ENCODE data around the gene FBN1.

FBN1 gene

DNA sequence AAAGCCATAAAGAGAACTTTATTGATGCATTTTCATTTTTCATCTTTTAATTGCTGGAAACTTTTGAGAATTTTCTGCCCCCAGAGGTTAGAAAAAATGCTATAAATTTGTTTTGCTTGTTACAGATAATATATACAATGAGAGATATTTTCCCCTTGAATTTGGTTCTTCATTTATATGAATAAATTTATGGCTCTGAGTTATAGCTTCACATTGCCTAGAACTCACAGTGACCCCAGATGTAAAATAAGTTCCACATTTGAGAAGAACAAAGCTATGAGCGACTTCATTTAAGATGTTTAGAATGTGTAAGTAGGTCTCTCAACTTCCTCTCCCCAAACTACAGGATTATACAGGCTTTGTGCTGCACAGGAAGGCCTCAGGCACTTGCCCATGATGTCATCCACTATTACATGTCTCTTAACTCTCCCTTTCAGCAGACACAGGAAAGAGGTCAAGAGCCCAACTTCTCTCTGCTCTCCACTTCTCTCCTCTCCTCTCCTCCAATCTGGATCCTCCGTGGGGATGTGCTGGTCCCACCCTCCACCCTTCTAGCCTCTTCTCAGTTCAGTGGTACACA, 221.5 kb downstream of the FBN1 start:
- ATAC-seq = no peak
- no peak overlapping the region for H3K4me3 Mint-ChIP-seq
- DNase-seq (ENCODE audit: low spot score in 2 of 2) = no peak
- H3K27ac Mint-ChIP-seq = no peak overlapping the region
- no peaks in the 10 kb centered on the region for H3K4me1 Mint-ChIP-seq
- no peaks in the 10 kb centered on the region for H3K36me3 Mint-ChIP-seq
- no peaks in the 10 kb centered on the region for H3K9me3 Mint-ChIP-seq

DNA sequence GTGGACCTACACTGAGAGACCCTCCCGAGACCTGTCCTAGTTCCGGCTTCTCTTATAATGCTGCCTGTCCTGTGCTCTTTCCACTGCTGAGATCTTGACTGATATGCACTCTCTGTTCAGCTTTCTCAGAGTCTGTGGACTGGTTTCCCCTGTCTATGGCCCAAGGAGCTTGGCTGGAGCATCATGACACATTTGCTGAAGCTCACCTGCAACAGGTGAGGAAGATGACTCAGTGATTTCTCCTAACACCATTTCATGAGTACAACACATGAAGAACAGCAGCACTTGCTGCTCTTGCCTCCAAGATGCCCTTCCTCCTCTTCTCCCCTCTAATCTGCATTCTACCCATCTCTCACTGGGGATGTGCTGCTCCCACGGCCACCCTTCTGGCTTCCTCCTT, 222.2 kb downstream of the FBN1 start:
- Mint-ChIP-seq H3K36me3 (no peaks in the 10 kb centered on the region), H3K27ac (no peak overlapping the region), H3K4me3 (no peak overlapping the region), H3K4me1 (no peaks in the 10 kb centered on the region), H3K9me3 (no peaks in the 10 kb centered on the region)
- DNase-seq (ENCODE audit: low spot score in 2 of 2) = no peak
- ATAC-seq = no peak

DNA sequence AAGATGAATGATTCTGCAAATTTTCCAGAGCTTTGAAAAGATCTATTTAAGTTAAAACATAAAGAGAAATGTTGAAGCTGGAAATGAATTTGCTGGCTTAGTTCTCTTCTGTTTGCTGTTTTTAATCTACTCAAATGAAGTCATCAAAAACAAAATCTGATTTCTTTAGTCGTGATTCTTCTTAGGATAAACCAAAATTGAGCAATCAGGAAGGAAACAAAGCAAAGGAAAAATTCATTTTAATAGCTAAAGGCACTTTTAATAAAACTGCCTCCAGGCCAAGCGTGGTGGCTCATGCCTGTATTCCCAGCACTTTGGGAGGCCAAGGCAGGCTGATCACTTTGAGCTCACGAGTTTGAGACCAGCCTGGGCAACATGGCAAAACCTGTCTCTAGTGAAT, 223.1 kb downstream of the FBN1 start:
- Mint-ChIP-seq H3K36me3 (no peaks in the 10 kb centered on the region), H3K9me3 (no peaks in the 10 kb centered on the region), H3K4me1 (no peaks in the 10 kb centered on the region), H3K4me3 (no peak overlapping the region), H3K27ac (no peak overlapping the region)
- ATAC-seq (no peak), DNase-seq (ENCODE audit: low spot score in 2 of 2) (no peak)

DNA sequence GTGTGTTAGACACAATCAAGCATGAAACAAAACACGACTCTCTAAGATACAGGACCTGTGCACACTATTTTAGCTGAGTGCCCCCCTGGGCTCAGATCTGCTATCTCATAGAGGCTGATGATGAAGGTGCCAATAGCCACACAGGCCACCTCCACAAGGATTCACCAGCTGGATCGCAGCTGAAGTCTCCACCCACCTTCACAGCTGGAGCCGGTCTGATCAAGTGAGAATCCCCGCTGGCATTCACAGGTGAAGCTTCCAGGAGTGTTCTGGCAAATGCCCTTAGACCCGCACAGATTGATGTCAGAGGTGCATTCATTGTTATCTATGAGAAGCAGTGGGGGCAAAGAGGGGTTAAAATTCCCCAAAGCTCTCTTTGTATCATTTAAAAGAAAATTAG, 224.1 kb downstream of the FBN1 start:
- Mint-ChIP-seq H3K27ac (no peak overlapping the region), H3K4me1 (no peaks in the 10 kb centered on the region), H3K4me3 (no peak overlapping the region), H3K9me3 (no peaks in the 10 kb centered on the region), H3K36me3 (no peaks in the 10 kb centered on the region)
- DNase-seq (ENCODE audit: low spot score in 2 of 2) (no peak), ATAC-seq (no peak)

DNA sequence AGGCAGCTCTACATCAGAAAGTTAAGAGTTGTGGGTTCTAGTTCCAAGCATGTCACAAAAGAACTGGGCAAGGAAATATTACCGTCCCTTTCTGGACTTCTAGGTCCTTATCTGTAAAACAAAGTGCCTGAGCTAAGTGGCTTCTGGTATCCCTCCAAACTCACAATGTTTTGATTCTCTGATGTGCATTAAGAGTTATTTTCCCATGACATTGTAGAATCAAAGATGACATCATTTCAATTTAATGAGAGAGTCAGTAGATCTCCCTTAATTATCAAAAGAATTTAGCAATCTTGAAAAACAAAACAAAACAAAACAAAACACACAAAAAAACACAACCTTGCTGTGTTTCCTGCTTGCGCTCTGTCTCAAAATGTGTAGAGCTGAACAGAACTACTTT, 225.6 kb downstream of the FBN1 start:
- DNase-seq (ENCODE audit: low spot score in 2 of 2) (no peak), ATAC-seq (no peak)
- Mint-ChIP-seq H3K27ac (no peak overlapping the region), H3K4me3 (no peak overlapping the region), H3K36me3 (no peaks in the 10 kb centered on the region), H3K4me1 (no peaks in the 10 kb centered on the region), H3K9me3 (no peaks in the 10 kb centered on the region)

DNA sequence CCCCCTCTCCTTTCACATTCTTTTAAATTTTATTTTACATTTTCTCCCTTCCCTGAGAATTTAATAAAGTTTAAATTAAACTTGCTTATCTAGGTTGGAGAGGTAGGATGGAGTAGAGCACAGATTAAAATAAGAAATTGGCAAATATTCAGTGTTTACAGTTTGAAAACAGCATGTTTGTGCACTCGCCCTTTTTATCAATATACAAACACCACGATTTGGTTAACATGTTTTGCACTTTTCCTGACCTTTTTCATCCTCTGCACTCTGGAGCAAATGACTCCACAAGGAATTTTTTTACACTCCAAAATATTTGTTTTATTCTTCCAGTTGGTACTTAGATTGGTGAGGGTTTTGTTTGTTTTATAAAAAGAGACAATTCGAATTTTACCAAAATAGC, 227.2 kb downstream of the FBN1 start:
- Mint-ChIP-seq H3K27ac (no peak overlapping the region), H3K36me3 (no peaks in the 10 kb centered on the region), H3K4me3 (no peak overlapping the region), H3K9me3 (no peaks in the 10 kb centered on the region), H3K4me1 (no peaks in the 10 kb centered on the region)
- DNase-seq (ENCODE audit: low spot score in 2 of 2) = no peak
- ATAC-seq = no peak

DNA sequence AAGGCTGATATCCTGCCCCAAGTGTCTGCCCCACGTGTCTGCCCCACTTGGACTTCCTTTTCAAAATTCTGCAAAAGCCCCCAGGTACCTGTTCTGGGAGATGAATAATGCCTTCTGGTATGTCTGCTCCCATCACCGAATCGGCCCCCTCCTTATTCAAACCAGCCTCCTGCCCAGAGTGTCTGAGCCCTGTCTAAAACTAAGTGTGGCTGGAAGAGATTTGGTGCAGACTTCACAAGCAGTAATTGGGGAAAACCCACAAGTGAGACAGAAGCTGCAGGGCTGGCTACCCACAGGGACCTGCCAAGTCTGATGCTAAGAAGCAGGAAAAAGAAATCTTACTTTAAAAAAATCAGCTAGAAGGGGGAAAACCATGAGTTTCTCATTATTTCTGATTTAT, 229.2 kb downstream of the FBN1 start:
- DNase-seq (ENCODE audit: low spot score in 2 of 2) = no peak
- no peaks in the 10 kb centered on the region for H3K4me1 Mint-ChIP-seq

DNA sequence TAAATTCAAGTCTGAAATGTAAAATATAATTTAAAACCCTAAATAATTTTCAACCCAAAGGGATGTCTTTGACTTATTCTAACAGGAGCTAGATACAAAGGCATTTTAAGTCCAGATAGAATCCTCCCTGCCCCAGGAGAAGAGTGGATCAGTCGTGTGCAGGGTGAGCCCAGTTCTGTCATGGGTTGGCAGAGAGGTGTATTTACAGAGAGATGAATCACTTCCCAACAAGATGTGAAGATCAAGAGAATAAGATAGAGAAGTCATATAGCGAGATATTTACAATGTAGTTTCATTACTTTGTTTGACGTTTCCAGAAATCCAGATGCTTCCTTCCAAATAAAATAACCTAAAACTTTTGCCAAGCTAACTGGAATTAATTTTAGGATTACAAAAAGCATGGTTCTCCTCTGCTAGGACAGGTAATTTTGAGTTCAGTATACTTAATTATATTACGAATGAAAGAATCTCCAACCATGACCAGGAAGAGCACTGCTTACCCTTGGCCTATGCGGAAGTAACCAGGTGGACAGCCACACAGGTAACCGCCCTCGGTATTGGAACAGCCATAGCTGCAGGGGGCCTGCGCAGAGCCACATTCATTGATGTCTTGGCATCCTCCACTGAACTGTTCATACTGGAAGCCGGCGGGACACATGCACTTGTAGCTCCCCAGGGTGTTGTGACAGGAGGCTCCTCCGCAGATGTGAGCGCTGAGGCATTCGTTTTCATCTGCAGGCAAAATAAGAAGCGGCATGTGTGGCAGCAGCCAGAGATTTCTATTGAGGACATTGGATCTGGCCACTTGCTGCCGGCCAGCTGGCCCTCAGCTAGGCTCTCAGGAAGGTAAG, 230.2 kb downstream of the FBN1 start:
- no peaks in the 10 kb centered on the region for H3K36me3 Mint-ChIP-seq
- no peak overlapping the region for H3K27ac Mint-ChIP-seq
- ATAC-seq = no peak
- DNase-seq (ENCODE audit: low spot score in 2 of 2) = no peak
- H3K4me3 Mint-ChIP-seq = no peak overlapping the region
- no peaks in the 10 kb centered on the region for H3K4me1 Mint-ChIP-seq
- H3K9me3 Mint-ChIP-seq = no peaks in the 10 kb centered on the region

More for the DNA sequence above, 229.2 kb downstream of the FBN1 start:
- no peak for ATAC-seq
- Mint-ChIP-seq H3K4me3 (no peak overlapping the region), H3K27ac (no peak overlapping the region), H3K36me3 (no peaks in the 10 kb centered on the region), H3K9me3 (no peaks in the 10 kb centered on the region)

DNA sequence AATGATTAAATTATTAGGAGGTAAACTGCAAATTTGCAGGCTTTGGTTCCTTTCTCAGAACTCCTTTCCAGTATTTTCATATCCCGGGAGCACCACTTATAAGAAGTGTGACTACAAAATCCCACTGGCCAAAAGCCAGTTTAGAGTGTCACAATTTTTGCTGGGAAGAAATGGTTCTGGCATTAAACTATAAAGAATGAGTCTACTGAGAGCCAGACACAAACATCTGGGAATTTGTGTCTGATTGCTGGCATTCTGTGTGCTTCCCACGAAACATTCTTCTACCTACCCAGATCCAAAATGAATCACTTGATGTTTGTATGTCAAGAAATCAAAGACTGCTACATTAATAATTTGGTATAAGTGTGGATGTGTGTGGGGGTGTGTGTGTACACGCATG, 231.5 kb downstream of the FBN1 start:
- Mint-ChIP-seq H3K4me1 (no peaks in the 10 kb centered on the region), H3K36me3 (no peaks in the 10 kb centered on the region), H3K27ac (no peak overlapping the region), H3K4me3 (no peak overlapping the region), H3K9me3 (no peaks in the 10 kb centered on the region)
- no peak for ATAC-seq
- no peak for DNase-seq (ENCODE audit: low spot score in 2 of 2)

DNA sequence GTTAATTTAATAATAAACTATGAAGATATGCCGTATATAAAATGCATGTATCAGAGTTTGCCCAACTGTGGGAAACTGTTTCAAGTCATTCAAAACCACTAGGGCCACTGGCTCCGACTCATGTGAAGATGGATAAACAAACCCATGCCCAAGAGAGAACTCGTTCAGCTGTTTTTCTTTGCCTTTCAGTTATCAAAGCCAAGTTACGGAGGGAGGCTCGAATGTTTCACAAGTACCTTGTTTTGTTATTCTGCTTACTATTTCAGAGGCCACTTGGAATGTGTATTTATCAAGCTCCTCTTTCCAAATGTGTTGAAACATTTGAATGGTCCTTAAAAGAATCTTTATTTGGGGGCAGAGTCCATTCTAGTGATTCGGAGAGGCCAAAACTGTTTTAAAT, 232.2 kb downstream of the FBN1 start:
- Mint-ChIP-seq H3K36me3 (no peaks in the 10 kb centered on the region), H3K4me1 (no peaks in the 10 kb centered on the region), H3K4me3 (no peak overlapping the region), H3K9me3 (no peaks in the 10 kb centered on the region), H3K27ac (no peak overlapping the region)
- no peak for ATAC-seq
- DNase-seq (ENCODE audit: low spot score in 2 of 2) = no peak

DNA sequence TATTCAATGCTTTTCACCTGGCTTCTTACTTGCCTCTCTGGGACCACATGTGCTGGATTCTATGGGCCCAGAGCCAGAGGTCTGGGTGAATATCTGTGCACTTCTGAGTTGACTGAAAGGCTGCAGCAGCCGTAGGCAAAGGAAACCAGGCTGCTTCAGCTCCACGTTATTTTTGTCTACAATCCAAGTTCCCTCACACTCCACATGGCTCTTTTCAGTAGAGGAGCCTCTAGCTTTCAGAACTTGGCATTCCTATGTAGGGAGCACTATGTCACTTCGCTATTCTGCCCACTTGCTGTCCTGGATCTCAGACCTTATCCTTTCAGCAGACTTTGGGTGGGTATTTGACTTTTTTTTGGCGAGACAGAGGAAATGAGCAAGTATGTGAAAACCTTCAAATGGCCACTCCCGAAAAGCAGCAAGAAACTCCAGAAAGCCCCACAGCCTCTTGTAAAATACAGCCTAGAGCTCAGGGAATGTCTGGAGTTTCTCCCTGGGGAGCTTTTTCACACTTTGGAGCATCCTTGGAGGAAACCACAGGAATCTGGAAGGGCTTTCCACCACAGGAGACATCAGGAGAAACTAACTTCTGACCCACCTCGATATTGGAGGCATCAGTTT, 233.4 kb downstream of the FBN1 start:
- DNase-seq (ENCODE audit: low spot score in 2 of 2) (no peak), ATAC-seq (no peak)
- Mint-ChIP-seq H3K36me3 (no peaks in the 10 kb centered on the region), H3K27ac (no peak overlapping the region), H3K4me1 (no peaks in the 10 kb centered on the region), H3K4me3 (no peak overlapping the region), H3K9me3 (no peaks in the 10 kb centered on the region)

DNA sequence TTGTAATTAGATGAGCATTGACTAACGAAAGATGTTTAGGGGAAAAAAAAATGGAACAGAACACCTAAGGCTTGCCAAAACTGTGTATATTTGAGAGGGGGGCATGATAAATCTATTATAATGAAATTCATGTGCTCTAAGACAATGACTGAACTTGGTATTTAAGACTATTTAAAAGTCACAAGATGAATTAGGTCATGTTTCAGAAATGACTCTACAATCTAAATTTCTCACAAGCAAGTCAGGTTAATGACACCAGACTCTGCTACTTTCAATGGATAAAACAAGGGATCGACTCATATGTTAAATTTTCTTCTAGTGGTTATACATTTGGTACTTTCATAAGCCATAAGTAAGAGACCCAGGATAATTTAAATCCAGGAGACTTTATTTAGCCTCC, 235.9 kb downstream of the FBN1 start:
- no peaks in the 10 kb centered on the region for H3K4me1 Mint-ChIP-seq
- H3K27ac Mint-ChIP-seq = no peak overlapping the region
- H3K4me3 Mint-ChIP-seq = no peak overlapping the region
- ATAC-seq (no peak), DNase-seq (ENCODE audit: low spot score in 2 of 2) (no peak)
- H3K9me3 Mint-ChIP-seq = no peaks in the 10 kb centered on the region
- no peaks in the 10 kb centered on the region for H3K36me3 Mint-ChIP-seq

DNA sequence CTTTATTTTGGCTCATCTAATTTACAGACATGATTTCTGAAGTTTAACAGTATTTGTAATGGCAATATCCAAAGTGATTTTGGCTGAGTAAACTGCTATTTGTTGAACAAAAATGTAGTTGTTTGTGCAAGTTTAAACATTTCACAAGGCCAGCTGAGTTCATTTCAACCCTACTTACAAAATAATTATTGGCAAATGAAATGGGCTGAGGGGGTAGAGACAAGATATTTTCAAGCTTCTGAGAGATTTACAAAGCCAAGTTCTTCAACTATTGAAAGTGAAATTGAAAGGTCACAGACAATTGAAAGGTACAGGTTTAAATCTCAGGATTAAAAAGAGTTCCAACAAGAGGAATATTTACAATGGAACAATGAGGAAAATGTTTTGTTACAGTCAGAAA, 237.2 kb downstream of the FBN1 start:
- Mint-ChIP-seq H3K36me3 (no peaks in the 10 kb centered on the region), H3K4me1 (no peaks in the 10 kb centered on the region)
- ATAC-seq = no peak

DNA sequence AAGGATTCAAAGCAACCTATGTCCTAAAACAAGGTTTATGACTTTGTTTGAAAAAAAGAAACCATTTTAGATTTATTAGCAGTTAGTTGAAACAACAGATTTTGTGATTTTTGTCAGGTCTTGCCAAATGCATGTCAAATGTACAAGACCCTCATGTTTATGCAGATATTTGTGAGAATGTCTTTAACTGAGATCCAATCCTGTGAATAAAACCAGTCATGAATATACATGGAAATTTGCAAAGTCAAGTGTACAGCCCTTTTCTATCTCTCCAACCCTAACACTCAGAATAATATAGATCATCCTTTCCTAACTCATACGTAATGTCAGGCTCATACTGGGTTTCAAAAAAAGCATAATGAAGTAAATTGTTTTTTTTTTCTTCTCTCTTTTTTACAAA, 237.9 kb downstream of the FBN1 start:
- H3K4me1 Mint-ChIP-seq = no peaks in the 10 kb centered on the region
- H3K9me3 Mint-ChIP-seq = no peaks in the 10 kb centered on the region
- no peak overlapping the region for H3K4me3 Mint-ChIP-seq
- H3K36me3 Mint-ChIP-seq = no peaks in the 10 kb centered on the region
- ATAC-seq (no peak), DNase-seq (ENCODE audit: low spot score in 2 of 2) (no peak)
- H3K27ac Mint-ChIP-seq = no peak overlapping the region

More for the DNA sequence above, 237.2 kb downstream of the FBN1 start:
- no peak for DNase-seq (ENCODE audit: low spot score in 2 of 2)
- Mint-ChIP-seq H3K27ac (no peak overlapping the region), H3K9me3 (no peaks in the 10 kb centered on the region), H3K4me3 (no peak overlapping the region)

DNA sequence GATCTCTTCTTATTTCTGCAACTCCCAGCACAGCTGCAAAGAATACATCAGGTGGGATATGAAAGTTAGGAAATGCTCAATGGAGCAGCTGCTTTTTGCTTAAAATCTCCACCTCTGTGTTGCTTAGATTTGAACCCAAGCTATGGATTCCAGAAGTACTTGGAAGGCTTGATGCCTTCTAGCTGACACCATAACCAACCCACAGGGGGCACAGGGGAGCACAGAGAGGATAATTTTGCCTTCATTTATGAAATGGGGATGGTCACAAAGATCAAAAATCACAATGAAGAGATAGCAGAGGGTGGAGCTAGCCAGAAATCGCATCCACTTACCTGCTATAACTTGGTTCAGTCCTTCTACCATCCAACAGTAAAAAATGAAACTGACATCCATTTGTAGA, 238.6 kb downstream of the FBN1 start:
- Mint-ChIP-seq H3K4me1 (no peaks in the 10 kb centered on the region), H3K36me3 (no peaks in the 10 kb centered on the region)

DNA sequence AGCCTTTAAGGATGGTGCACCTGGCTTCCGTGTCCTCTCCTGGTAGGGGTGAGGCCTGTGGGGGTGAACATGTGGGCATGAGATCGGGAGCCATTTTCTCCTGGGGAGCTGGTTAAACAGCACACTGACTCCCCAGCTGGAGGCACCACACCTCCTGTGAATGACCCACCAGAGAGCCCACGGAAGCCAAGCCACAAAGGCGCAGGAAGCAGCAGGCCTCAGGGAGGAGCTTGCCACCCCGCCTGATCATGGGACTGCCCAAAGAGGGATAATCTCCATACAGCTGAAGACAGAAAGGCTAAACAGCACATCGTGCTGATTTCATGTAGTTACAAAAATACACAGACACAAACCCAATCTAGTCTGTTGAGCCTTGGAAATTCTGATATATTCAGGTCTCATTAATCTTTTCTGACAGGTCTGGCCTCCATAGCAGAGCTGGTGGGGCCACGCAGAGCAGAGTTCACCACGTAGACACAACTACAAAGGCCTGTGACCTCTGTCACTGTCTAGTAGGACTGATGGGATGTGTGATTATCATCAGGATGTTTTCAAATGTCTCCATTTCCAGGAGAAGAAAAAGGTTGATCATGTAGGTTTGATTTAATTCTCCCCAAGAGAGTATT, 239.1 kb downstream of the FBN1 start:
- Mint-ChIP-seq H3K9me3 (no peaks in the 10 kb centered on the region), H3K4me3 (no peak overlapping the region), H3K36me3 (no peaks in the 10 kb centered on the region), H3K27ac (no peak overlapping the region), H3K4me1 (no peaks in the 10 kb centered on the region)
- no peak for ATAC-seq
- DNase-seq (ENCODE audit: low spot score in 2 of 2) = no peak

More for the DNA sequence above, 238.6 kb downstream of the FBN1 start:
- H3K27ac Mint-ChIP-seq = no peak overlapping the region
- no peak overlapping the region for H3K4me3 Mint-ChIP-seq
- ATAC-seq (no peak), DNase-seq (ENCODE audit: low spot score in 2 of 2) (no peak)
- no peaks in the 10 kb centered on the region for H3K9me3 Mint-ChIP-seq

All from stimulated activated effector memory CD8-positive, alpha-beta T cell treated with anti-CD3 and anti-CD28 coated beads, Interleukin-12 subunit alpha, Interleukin-12 subunit beta, amount 100 ng/mL, for 72 hours (primary cell).